Mucosa of descending colon (tissue), 3 donors: ENCODE data around the gene BANF1. TPM values are rescaled to one million over a fixed set of nuclear protein-coding genes. Genes with fewer than 3 reads are reported as not detected.

Source experiments
- ATAC-seq: fragments of 200-7000 bp; cut with Tn5 transposase; one replicate; pipeline ENCODE4 v1.9.1; 2020; ENCODE audit warnings: mild to moderate bottlenecking, moderate library complexity
- DNase-seq, 3 donors: peaks; one replicate each; pipeline ENCODE4 v3.0.0-alpha.2; 2020
- H3K36me3 ChIP-seq: fragments of 200-600 bp; one replicate; pipeline ENCODE4 v1.8.0; 2021; ENCODE audit warnings: low read depth, mild to moderate bottlenecking
- H3K4me1 ChIP-seq: fragments of 200-600 bp; one replicate; pipeline ENCODE4 v1.8.0; 2021; ENCODE audit warnings: low read depth, mild to moderate bottlenecking
- H3K4me3 ChIP-seq: fragments of 200-600 bp; one replicate; pipeline ENCODE4 v1.8.0; 2021; ENCODE audit warnings: mild to moderate bottlenecking
- H3K9me3 ChIP-seq: fragments of 200-600 bp; one replicate; pipeline ENCODE4 v1.8.0; 2021; ENCODE audit warnings: mild to moderate bottlenecking
- intact Hi-C, 2 donors: fragments of 100-400 bp; cut with DNase I in 1 of 2; cut with micrococcal nuclease in 1 of 2; formaldehyde crosslinking; loops; one replicate each; pipeline versions ENCODE4 v1.11.0 to v1.11.1; 2022; cut with DNase I, micrococcal nuclease
- total RNA-seq, 3 donors: library from RNA; stranded (reverse); fragmentation: NEBNext Ultra II Directional in 2 of 3; extraction: Animal tissue kit (Norgen Biotek cat#: 25700) in 2 of 3; gene quantifications; one replicate each; pipeline versions ENCODE4 v1.2.1 to v1.2.4, GENCODE V29; 2021 to 2023
- TF ChIP-seq, protein P1 (sequence below): fragments of 200-600 bp; IDR thresholded peaks from one replicate; pipeline ENCODE4 v1.8.0; 2022; ENCODE audit warnings: antibody characterized with exemption, mild to moderate bottlenecking
- donor health status: DM: no; HTN: no; CAD: no; lungs with moderate emphysema.
- donor health status: DM: no; HTN: no; CAD: no.
- donor health status: DM: no; HTN: yes; CAD: no.

Gene BANF1
- total RNA-seq, 3 donors from 2014 or later = 130 to 155 (median 131) TPM

DNA sequence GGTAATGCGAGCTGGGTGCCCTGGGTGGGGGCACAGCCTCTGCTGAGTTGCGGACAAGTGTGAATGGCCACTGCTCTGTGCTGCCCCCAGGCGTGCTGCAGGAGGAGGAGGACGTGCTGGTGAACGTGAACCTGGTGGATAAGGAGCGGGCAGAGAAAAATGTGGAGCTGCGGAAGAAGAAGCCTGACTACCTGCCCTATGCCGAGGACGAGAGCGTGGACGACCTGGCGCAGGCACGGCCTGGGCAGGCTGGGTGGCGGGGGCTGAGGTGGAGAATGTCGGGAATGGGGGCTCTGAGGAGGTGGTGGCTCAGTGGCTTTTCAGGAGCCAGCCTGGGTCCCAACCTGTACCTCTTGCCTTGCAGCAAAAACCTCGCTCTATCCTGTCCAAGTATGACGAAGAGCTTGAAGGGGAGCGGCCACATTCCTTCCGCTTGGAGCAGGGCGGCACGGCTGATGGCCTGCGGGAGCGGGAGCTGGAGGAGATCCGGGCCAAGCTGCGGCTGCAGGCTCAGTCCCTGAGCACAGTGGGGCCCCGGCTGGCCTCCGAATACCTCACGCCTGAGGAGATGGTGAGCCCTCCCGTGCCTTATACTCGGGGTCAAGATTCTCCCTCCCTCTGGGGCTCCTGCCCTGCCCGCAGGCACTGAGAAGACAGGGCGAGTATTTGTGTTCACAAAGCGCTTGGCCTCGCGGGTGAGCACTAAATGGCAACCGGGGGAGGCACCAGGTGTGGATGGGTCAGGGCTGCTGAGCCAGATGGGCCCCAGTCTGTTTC lies 36.1 kb upstream of the BANF1 start:
- Histone ChIP-seq H3K9me3 (no peaks in the 10 kb centered on the region), H3K36me3 (peaks cover 14% of the 10 kb centered on the region), H3K4me3 (no peak overlapping the region), H3K4me1 (peaks cover 16% of the 10 kb centered on the region)
- ATAC-seq (no peak), DNase-seq (no peak)
- TF ChIP-seq, protein P1, sequence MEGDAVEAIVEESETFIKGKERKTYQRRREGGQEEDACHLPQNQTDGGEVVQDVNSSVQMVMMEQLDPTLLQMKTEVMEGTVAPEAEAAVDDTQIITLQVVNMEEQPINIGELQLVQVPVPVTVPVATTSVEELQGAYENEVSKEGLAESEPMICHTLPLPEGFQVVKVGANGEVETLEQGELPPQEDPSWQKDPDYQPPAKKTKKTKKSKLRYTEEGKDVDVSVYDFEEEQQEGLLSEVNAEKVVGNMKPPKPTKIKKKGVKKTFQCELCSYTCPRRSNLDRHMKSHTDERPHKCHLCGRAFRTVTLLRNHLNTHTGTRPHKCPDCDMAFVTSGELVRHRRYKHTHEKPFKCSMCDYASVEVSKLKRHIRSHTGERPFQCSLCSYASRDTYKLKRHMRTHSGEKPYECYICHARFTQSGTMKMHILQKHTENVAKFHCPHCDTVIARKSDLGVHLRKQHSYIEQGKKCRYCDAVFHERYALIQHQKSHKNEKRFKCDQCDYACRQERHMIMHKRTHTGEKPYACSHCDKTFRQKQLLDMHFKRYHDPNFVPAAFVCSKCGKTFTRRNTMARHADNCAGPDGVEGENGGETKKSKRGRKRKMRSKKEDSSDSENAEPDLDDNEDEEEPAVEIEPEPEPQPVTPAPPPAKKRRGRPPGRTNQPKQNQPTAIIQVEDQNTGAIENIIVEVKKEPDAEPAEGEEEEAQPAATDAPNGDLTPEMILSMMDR = no peak
- intact Hi-C loops = no loop called here

DNA sequence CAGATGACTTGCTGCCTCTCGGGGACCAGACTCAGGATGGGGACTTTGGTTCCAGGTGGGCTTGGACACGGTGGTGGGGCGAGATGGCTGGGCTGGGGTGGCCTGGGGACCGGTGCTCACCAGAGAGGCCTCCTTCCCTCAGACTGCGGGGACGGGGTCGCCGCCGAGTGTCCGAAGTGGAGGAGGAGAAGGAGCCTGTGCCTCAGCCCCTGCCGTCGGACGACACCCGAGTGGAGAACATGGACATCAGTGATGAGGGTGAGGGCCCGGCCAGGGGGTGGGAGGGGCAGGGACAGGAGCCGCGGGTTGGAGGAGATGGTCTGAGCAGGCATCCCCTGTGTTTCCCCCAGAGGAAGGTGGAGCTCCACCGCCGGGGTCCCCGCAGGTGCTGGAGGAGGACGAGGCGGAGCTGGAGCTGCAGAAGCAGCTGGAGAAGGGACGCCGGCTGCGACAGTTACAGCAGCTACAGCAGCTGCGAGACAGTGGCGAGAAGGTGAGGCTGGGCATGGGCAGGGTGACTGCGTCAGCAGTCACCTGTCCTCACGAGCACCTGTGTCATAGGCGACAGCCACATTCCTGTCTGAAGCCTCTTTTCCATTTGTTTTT lies 34.9 kb upstream of the BANF1 start:
- Histone ChIP-seq H3K4me3 (no peak overlapping the region), H3K9me3 (no peaks in the 10 kb centered on the region), H3K36me3 (peaks cover 14% of the 10 kb centered on the region), H3K4me1 (peaks cover 12% of the 10 kb centered on the region)
- no peak for ATAC-seq
- intact Hi-C loops = no loop called here
- DNase-seq = no peak
- TF ChIP-seq, protein P1 = no peak

DNA sequence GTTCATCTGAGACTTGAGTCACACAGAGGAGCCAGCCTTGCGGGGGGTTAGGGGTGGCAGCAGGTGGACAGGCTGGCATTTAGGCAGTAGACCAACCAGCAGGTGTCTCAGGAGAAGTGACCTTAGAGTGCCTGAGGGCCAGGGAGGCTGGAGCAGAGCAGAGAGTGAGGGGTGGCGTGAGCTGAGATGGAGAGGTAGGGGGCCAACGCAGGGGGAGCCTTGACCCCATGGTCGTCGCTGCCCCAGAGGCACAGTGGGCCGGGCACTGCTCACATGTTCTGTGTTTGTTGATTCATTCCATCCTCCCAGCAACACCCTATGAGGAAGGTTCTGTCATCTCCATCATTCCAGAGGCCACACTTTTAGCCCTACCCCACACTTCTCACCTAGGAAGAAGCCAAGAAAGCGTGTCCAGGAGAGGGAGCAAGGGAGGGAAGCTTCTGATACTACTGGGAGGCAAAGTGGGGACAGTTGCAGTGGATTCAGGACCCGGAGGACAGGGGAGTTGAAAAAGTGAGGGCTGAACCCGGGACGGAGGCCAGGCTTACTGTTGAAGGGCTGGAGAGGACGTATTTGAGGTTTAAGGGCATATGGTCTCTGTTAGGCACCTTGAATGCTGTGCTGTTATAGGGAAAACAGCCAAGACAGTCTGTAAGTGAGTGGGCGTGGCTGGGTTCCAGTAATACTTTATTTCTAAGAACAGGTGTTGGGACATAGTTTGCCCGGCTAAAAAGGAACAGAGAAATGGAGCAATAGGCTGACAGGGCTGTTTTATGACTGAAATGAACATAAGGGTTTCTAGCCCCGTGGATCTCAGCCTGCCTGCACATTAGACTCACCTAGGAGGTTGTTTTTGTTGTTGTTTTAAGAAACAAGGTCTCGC lies 33.5 kb upstream of the BANF1 start:
- TF ChIP-seq, protein P1 = no peak
- no peaks in the 10 kb centered on the region for H3K9me3 ChIP-seq
- no peak overlapping the region for H3K4me3 ChIP-seq
- no peak for DNase-seq
- intact Hi-C loops = no loop called here
- peak; percentile 53 for ATAC-seq
- peaks cover under 1% of the 10 kb centered on the region for H3K4me1 ChIP-seq
- peaks cover 14% of the 10 kb centered on the region for H3K36me3 ChIP-seq

DNA sequence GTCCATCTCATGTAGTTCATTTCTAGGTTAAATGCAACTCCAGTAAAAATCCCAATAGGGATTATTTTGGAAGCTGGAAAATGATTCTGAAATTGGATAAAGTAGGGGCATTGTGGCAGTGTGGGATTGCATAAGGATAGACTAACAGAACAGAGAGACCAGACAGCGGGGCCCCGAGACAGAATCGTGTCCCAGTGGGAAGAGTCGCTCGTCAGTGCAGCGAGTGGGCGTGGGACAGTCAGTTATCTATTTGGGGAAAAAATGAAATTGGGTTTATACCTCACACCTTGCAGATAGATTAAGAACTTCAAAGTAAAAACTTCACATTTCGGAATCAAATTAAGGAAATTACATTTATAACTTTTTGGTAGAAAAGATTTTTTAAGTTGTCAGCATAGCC lies 30.2 kb upstream of the BANF1 start:
- Histone ChIP-seq H3K4me3 (no peak overlapping the region), H3K36me3 (no peaks in the 10 kb centered on the region), H3K9me3 (no peaks in the 10 kb centered on the region), H3K4me1 (no peaks in the 10 kb centered on the region)
- DNase-seq (no peak), ATAC-seq (no peak)
- intact Hi-C loops = no loop called here
- TF ChIP-seq, protein P1 = no peak

DNA sequence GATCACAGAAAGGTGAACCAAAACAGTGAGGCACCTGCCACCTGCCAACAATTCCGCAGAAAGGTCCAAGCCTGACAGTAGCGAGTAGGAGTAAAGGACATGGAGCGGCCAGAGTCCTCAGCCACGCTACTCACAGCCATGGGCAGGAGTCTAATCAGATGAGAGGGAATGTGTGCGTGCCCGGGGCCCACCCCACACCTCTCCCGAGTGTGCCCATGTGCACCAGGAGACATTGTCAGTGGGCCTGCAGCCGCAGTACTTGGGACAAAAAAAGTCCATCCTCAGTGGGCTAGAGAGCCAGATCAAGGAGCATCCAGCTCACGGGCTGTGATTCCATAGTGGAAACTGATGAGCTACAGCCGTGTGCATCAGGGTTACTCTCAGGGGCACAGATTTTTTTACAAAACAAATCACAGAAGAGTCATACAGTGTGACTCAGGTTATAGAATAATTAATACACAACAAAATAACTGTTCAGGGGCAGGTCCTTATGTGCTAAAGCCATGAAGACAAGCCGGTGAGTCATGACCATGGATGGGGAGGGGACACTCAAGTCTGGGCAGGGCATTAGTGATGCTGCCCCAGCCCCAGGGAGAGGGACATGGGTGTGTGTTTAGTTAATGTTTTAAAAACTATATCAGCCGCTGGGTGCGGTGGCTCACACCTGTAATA lies 28.7 kb upstream of the BANF1 start:
- no peaks in the 10 kb centered on the region for H3K9me3 ChIP-seq
- TF ChIP-seq, protein P1 = no peak
- no peak for ATAC-seq
- H3K4me3 ChIP-seq = no peak overlapping the region
- DNase-seq = no peak
- intact Hi-C loops = no loop called here
- no peaks in the 10 kb centered on the region for H3K4me1 ChIP-seq
- peaks cover 7% of the 10 kb centered on the region for H3K36me3 ChIP-seq
